Peyer's patch (tissue), 4 donors: ENCODE results near the gene FBRSL1. TPM values are rescaled to one million over a fixed set of nuclear protein-coding genes. Genes with fewer than 3 reads are reported as not detected.
A peak's percentile ranks its signal among the peaks of the same experiment; 100 is the strongest.

Experiments used
- DNase-seq, 3 donors: peaks; one replicate each; pipeline ENCODE4 v3.0.0-alpha.2; 2017 to 2019
- H3K27ac ChIP-seq, 4 donors: fragments of 200-600 bp; sonication (generic); one replicate each; pipeline ENCODE4 v1.5.1; 2016 to 2019
- H3K27me3 ChIP-seq, 2 donors: fragments of 200-600 bp; sonication (generic); one replicate each; pipeline ENCODE4 v1.5.1; 2019
- H3K36me3 ChIP-seq, 3 donors: fragments of 200-600 bp; sonication (generic); one replicate each; pipeline ENCODE4 v1.5.1; 2016 to 2019
- H3K4me1 ChIP-seq, 4 donors: fragments of 200-600 bp; sonication (generic); one replicate each; pipeline ENCODE4 v1.5.1; 2016 to 2019
- H3K4me3 ChIP-seq, 4 donors: fragments of 200-600 bp; sonication (generic); 1 replicate in 3 of 4; 2 replicates in 1 of 4; pipeline ENCODE4 v1.5.1; 2016 to 2019; ENCODE audit warnings: mild to moderate bottlenecking in 1 of 4
- H3K9me3 ChIP-seq, 4 donors: fragments of 200-600 bp; sonication (generic); one replicate each; pipeline ENCODE4 v1.5.1; 2016 to 2019; ENCODE audit warnings: mild to moderate bottlenecking in 1 of 4
- CTCF ChIP-seq, 6 experiments: fragments of 450-650 bp in 4 of 6; fragments of 200-600 bp in 2 of 6; sonication (generic) in 1 of 6; IDR thresholded peaks; one replicate each; pipeline ENCODE4 v1.5.1; 2017 to 2019; ENCODE audit warnings: antibody characterized with exemption in 6 of 6, mild to moderate bottlenecking in 3 of 6, moderate library complexity in 1 of 6
- POLR2A ChIP-seq, 2 donors: fragments of 450-650 bp; IDR thresholded peaks; one replicate each; pipeline ENCODE4 v1.5.1; 2017; ENCODE audit warnings: antibody characterized with exemption in 2 of 2, mild to moderate bottlenecking in 2 of 2, moderate library complexity in 2 of 2
- total RNA-seq, 4 donors: library from RNA; depleted of rRNA; stranded (reverse); fragments of >200 nt; gene quantifications; one replicate each; pipeline ENCODE4 v1.1.0, GENCODE V29; 2016

FBRSL1 gene
- total RNA-seq, 4 donors from 2014 or later, result 48.3 to 484 (median 63.5) TPM

GRCh38 chr12:132484891-132485441 is 5.0 kb upstream of the FBRSL1 start:
- H3K36me3 ChIP-seq, result no peaks in the 10 kb centered on the region
- TF ChIP-seq CTCF (IDR thresholded peaks at IDR 0.05), result no peak
- no peak for TF ChIP-seq POLR2A (IDR thresholded peaks at IDR 0.05)
- peaks cover 0 to 12% (median 2%) of the 10 kb centered on the region in 4 donors for H3K4me1 ChIP-seq

GRCh38 chr12:132485619-132486018 is 4.3 kb upstream of the FBRSL1 start:
- Histone ChIP-seq H3K4me1 (peaks cover 0 to 12% (median 2%) of the 10 kb centered on the region in 4 donors), H3K4me3 (no peak overlapping the region), H3K27me3 (no peaks in the 10 kb centered on the region), H3K27ac (no peak overlapping the region), H3K9me3 (no peaks in the 10 kb centered on the region), H3K36me3 (no peaks in the 10 kb centered on the region)
- TF ChIP-seq POLR2A (IDR thresholded peaks at IDR 0.05), result no peak
- no peak for DNase-seq

More at GRCh38 chr12:132484891-132485441, 5.0 kb upstream of the FBRSL1 start:
- DNase-seq, result no peak
- H3K27me3 ChIP-seq, result no peaks in the 10 kb centered on the region
- no peak overlapping the region for H3K4me3 ChIP-seq
- no peak overlapping the region for H3K27ac ChIP-seq
- H3K9me3 ChIP-seq, result no peaks in the 10 kb centered on the region

- Histone ChIP-seq H3K36me3 (no peaks in the 10 kb centered on the region), H3K9me3 (no peaks in the 10 kb centered on the region), H3K27ac (no peak overlapping the region), H3K4me1 (peaks cover 0 to 14% (median 4%) of the 10 kb centered on the region in 4 donors), H3K4me3 (no peak overlapping the region), H3K27me3 (no peaks in the 10 kb centered on the region)
- no peak for TF ChIP-seq POLR2A (IDR thresholded peaks at IDR 0.05)
- no peak for TF ChIP-seq CTCF (IDR thresholded peaks at IDR 0.05)
- DNase-seq, result no peak
These were observed 3.8 kb upstream of the FBRSL1 start for GRCh38 chr12:132486168-132486567.

GRCh38 chr12:132486576-132486975 is 3.4 kb upstream of the FBRSL1 start:
- Histone ChIP-seq H3K27ac (no peak overlapping the region), H3K4me3 (no peak overlapping the region), H3K4me1 (peaks cover 0 to 18% (median 8%) of the 10 kb centered on the region in 4 donors), H3K9me3 (no peaks in the 10 kb centered on the region), H3K27me3 (no peaks in the 10 kb centered on the region), H3K36me3 (no peaks in the 10 kb centered on the region)
- DNase-seq, result no peak
- TF ChIP-seq CTCF (IDR thresholded peaks at IDR 0.05), result no peak
- TF ChIP-seq POLR2A (IDR thresholded peaks at IDR 0.05), result no peak

- Histone ChIP-seq H3K4me1 (peaks cover 4 to 25% (median 16%) of the 10 kb centered on the region in 4 donors), H3K9me3 (no peaks in the 10 kb centered on the region), H3K27ac (no peak overlapping the region), H3K27me3 (no peaks in the 10 kb centered on the region), H3K36me3 (no peaks in the 10 kb centered on the region), H3K4me3 (no peak overlapping the region)
- DNase-seq, result no peak
- no peak for TF ChIP-seq POLR2A (IDR thresholded peaks at IDR 0.05)
- TF ChIP-seq CTCF (IDR thresholded peaks at IDR 0.05), result no peak
These were observed 2.6 kb upstream of the FBRSL1 start for GRCh38 chr12:132487311-132487741.

GRCh38 chr12:132488127-132489077 is 1.5 kb upstream of the FBRSL1 start:
- peak; percentile 59 to 82 (median 64) for DNase-seq
- Histone ChIP-seq H3K4me1 (peaks cover 4 to 34% (median 23%) of the 10 kb centered on the region in 4 donors), H3K27ac (peak overlapping the region; percentile 83 to 95 (median 87)), H3K9me3 (no peaks in the 10 kb centered on the region), H3K36me3 (no peaks in the 10 kb centered on the region), H3K27me3 (no peaks in the 10 kb centered on the region), H3K4me3 (peak overlapping the region; percentile 69 to 97 (median 92))
- no peak for TF ChIP-seq CTCF (IDR thresholded peaks at IDR 0.05)
- no peak for TF ChIP-seq POLR2A (IDR thresholded peaks at IDR 0.05)
